ENCODE measurements around the gene ZNF610.

Gene ZNF610

GRCh38 chr19:52391135-52391534, 55.1 kb downstream of the ZNF610 start:
- in situ Hi-C loops (cut with MboI; ENCODE audit: low pct_unique_long_range_greater_than_20kb, low sequenced_read_pairs) = no loop called here
- peak; percentile 5 for DNase-seq

- in situ Hi-C loops (cut with MboI; ENCODE audit: low pct_unique_long_range_greater_than_20kb, low sequenced_read_pairs) = no loop called here
- DNase-seq = no peak
Observed at GRCh38 chr19:52397310-52398080, 61.5 kb downstream of the ZNF610 start, which contains the start of gene ZNF528. Gene ZNF528, plus strand, starts transcription at chr19:52397849. Its CDS starts 4,165 bp downstream, at chr19:52402014.

- in situ Hi-C loops (cut with MboI; ENCODE audit: low pct_unique_long_range_greater_than_20kb, low sequenced_read_pairs) = no loop called here
- no peak for DNase-seq
Observed at GRCh38 chr19:52398081-52398441, 62.0 kb downstream of the ZNF610 start.

- DNase-seq = no peak
- in situ Hi-C loops (cut with MboI; ENCODE audit: low pct_unique_long_range_greater_than_20kb, low sequenced_read_pairs) = no loop called here
Observed at GRCh38 chr19:52410276-52410675, 74.2 kb downstream of the ZNF610 start.

GRCh38 chr19:52415711-52416110, 79.7 kb downstream of the ZNF610 start:
- no peak for DNase-seq
- in situ Hi-C loops (cut with MboI; ENCODE audit: low pct_unique_long_range_greater_than_20kb, low sequenced_read_pairs) = no loop called here

Measured in KBM-7 (cell line).